GM19328 (cell line): Measurements from ENCODE around the gene VTN.
A peak's percentile ranks its signal among the peaks of the same experiment; 100 is the strongest.

ENCODE experiments used
- ATAC-seq: cut with Tn5 transposase; IDR thresholded peaks from one replicate; pipeline ENCODE4 v1.9.1; 2021; ENCODE audit warnings: mild to moderate bottlenecking, moderate library complexity; ENCODE audit not compliant: unreplicated experiment

VTN gene

DNA sequence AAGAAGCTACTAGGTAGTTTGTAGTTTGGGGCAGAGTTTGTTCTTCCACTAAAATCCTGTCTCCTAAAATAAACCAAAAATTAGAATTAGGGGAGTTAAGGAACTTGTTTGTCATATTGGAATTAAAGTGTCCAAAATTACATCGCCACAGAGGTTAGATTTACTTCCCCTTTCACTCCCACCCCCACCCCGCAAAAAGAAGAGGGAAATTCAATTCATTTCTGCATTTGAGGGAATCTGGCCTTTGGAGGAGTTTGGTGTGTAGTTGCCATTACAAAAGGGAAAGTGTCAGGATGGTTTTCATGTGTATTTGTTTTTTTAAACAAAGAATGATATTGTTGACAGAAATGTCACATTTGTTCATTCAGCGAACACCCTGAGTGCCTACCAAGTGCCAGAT is 45.3 kb downstream of the VTN start:
- no peak for ATAC-seq

GRCh38 chr17:28324267-28324745 is 45.8 kb downstream of the VTN start:
- ATAC-seq, result no peak

- no peak for ATAC-seq
Measured at GRCh38 chr17:28320215-28321061, 49.7 kb downstream of the VTN start.

DNA sequence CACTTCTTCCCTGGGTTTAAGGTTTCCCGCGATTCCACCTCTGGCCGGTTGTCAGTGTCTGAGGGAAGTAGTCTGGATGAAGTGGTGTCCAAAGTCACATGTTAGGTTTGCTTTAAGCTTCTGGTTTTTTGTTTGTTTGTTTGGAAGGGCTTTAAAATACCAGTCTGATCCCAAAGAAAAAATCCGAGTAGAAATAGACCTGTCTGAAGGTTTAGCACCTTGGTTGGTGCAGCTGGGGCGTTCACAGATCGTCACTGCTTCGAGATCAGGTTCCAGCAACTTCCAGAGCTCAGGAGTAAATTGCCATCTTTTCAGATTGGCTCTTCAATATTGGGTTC is 50.5 kb downstream of the VTN start:
- no peak for ATAC-seq

DNA sequence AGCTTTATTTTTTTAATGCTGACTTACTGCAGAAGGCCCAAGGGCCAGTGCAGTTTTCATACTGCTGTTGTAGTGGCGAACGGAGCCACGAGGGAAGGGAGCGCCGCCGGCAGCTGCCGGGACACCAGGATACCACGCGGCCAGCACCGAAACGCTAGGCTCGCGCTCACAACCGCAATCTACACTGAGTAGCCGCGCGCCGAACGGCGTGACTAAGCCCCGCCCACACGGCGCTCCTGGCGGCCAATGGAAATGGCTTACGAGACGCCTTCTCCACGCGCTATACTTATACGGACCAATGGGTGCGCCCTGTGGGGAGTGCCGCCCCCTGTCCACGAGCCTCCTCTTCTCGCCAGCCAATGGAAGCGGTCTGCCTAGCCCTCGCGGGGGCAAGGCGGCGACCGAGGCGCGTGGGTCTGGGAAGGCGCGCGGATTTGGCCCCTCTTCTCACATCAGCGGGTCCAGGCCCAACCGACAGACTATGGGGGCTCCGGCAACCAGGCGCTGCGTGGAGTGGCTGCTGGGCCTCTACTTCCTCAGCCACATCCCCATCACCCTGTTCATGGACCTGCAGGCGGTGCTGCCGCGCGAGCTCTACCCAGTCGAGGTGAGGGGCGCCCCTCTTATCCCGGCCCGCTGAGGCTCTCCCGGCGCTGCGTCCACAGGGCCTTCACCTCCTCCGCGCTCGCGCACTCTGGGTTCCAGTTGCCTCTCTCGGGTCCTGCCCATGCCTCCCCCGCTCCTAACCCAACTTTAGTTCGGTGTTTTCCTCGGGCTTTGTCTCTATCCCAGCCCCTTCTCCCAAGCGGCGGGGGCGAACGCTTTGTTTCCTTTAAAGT is 51.1 kb downstream of the VTN start, which contains the start of gene TMEM97:
TSS of gene TMEM97 (plus strand) at position 442 of the 839 bp plus-strand sequence. CDS start at position 482, 40 bp downstream.
- peak; percentile 98 for ATAC-seq

GRCh38 chr17:28317966-28318758 is 51.9 kb downstream of the VTN start:
- no peak for ATAC-seq
